Measurements from ENCODE around the gene TMEM201.

- no peak for TF ChIP-seq EGR1 (IDR thresholded peaks at IDR 0.05; ENCODE audit: low read depth in 2 of 2)
- TF ChIP-seq CTCF (IDR thresholded peaks at IDR 0.05; ENCODE audit: low read depth, low read length, missing input control): no peak
- no peak for TF ChIP-seq RAD21 (IDR thresholded peaks at IDR 0.05)
- no peak for TF ChIP-seq ATF3 (IDR thresholded peaks at IDR 0.05)
- no peak for TF ChIP-seq NR2F2 (IDR thresholded peaks at IDR 0.05)
- TF ChIP-seq, protein P1, sequence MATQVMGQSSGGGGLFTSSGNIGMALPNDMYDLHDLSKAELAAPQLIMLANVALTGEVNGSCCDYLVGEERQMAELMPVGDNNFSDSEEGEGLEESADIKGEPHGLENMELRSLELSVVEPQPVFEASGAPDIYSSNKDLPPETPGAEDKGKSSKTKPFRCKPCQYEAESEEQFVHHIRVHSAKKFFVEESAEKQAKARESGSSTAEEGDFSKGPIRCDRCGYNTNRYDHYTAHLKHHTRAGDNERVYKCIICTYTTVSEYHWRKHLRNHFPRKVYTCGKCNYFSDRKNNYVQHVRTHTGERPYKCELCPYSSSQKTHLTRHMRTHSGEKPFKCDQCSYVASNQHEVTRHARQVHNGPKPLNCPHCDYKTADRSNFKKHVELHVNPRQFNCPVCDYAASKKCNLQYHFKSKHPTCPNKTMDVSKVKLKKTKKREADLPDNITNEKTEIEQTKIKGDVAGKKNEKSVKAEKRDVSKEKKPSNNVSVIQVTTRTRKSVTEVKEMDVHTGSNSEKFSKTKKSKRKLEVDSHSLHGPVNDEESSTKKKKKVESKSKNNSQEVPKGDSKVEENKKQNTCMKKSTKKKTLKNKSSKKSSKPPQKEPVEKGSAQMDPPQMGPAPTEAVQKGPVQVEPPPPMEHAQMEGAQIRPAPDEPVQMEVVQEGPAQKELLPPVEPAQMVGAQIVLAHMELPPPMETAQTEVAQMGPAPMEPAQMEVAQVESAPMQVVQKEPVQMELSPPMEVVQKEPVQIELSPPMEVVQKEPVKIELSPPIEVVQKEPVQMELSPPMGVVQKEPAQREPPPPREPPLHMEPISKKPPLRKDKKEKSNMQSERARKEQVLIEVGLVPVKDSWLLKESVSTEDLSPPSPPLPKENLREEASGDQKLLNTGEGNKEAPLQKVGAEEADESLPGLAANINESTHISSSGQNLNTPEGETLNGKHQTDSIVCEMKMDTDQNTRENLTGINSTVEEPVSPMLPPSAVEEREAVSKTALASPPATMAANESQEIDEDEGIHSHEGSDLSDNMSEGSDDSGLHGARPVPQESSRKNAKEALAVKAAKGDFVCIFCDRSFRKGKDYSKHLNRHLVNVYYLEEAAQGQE (IDR thresholded peaks at IDR 0.05): no peak
- TF ChIP-seq RXRA (IDR thresholded peaks at IDR 0.05): peak; percentile 32 to 64
- TF ChIP-seq HNF4G (IDR thresholded peaks at IDR 0.05): no peak
- peak in 1 of 2 donors; percentile 17 for TF ChIP-seq JUND (IDR thresholded peaks at IDR 0.05)
Measured at GRCh38 chr1:9561429-9561828, 27.3 kb upstream of the TMEM201 start.
